GM20000 (cell line): ENCODE results near the gene CDH22.

Experiments used
- DNase-seq: peaks from one replicate; pipeline ENCODE4 v3.0.0; 2012; ENCODE audit warnings: low spot score
- CTCF ChIP-seq: IDR thresholded peaks from 2 replicates; pipeline ENCODE4 v1.5.1; 2012; ENCODE audit warnings: mild to moderate bottlenecking, control low read depth; ENCODE audit errors: extremely low read depth, missing control alignments

Gene CDH22

DNA sequence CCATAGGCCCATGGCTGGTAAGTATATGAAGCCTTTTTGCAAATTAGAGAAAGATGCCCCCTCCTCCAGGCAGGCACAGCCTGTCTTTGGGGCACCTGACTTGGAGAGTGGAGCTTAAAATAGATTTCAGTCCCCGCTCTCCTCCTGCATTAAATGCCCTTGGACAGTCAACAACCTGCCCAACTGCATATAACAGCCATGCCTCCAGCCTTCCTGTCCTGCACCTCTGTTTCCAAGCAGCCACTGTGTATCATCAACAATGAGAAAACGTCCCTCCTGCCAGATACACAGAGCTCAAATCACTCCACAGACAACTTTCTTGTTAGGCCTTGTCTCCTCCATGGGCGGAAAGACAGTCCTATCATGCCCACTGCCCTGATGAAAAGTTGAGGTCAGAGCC, 3.4 kb downstream of the CDH22 start:
- TF ChIP-seq CTCF = no peak
- DNase-seq = no peak

DNA sequence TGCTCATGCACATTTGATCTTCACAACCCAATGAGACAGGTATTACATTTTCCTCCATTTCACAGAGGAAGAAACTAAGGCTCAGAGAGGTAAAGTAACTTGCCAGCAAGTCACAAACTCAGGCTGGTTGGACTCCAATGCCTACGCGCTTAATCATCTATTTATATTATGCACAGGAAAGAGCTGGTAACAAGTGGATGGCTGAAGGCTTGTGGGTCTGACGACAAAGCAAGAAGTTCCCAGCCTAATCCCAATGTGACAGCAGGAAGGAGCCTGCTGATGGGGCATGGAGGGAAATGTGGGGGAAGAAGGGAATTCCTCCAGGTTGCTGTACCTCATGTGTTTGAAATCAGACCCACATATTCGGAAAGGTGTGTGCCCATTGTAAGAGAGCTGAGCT, 3.9 kb downstream of the CDH22 start:
- DNase-seq = no peak
- no peak for TF ChIP-seq CTCF

DNA sequence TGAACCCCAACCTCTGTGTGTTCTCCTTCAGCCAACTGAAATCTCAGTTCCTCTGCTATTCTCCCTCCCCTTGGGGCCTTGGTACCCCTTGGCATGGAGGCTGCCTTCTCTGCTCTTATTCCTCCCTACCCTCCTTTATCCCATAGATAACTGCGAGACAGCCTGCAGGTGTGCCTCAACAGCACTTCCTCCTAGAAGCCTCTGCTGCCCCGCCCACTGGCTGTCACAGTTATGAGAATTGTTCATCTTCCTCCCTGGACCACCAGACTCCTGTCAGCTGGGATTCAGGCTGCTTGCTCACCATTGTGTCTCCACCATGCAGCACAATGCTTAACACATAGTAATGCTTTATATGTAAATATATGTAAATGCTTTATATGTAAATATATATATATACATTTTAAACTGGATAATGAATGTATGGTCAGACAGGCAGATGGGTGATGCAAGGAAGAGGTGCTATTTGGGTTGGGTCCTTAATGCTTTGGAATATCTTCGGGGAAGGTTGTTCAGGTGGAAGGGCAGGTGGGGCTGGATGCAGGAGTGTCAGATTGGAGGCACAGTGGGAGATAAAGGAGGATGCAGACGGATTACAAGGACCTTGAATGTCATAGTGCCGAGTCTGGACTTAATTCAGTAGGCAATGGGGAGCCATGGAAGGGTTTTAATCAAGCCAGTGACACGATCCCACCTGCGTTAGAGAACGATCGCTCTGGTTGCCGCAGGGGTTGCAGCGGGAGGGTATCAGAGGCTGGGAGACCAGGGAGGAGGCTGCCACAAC, 4.9 kb downstream of the CDH22 start:
- no peak for TF ChIP-seq CTCF
- DNase-seq = no peak

GRCh38 chr20:46302106-46302505, 6.2 kb downstream of the CDH22 start:
- no peak for DNase-seq
- no peak for TF ChIP-seq CTCF

GRCh38 chr20:46300281-46300680, 8.0 kb downstream of the CDH22 start:
- DNase-seq = no peak
- TF ChIP-seq CTCF = no peak

GRCh38 chr20:46299078-46299477, 9.2 kb downstream of the CDH22 start:
- no peak for DNase-seq
- TF ChIP-seq CTCF = no peak

DNA sequence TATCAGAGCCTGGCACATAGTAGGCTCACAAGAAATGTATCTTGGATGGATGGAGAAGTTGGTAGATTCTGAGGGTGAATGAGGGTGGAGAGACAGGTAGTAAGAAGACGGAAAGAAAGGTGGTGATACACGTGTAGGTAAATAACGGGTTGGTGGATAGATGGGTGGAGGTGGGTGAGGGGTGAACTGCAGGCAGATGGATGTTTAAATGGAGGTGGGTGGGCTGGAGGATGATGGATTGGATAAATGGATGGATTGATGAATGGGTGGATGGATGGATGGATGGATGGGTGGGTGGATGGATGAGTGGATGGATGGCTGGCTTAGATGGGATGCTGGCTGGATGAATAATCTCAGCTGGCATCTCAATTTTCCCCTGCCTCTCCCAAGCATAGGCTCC, 9.9 kb downstream of the CDH22 start:
- TF ChIP-seq CTCF = no peak
- no peak for DNase-seq
